GM23248 (cell line): Measurements from ENCODE around the gene HOXA11.

Experiments
- EZH2 ChIP-seq: fragments of 200-600 bp; sonication (generic); IDR thresholded peaks from 2 replicates; pipeline ENCODE4 v1.6.1; 2018; ENCODE audit warnings: antibody characterized with exemption, mild to moderate bottlenecking; ENCODE audit not compliant: insufficient read depth, poor library complexity, severe bottlenecking
- EZH2phosphoT487 ChIP-seq: fragments of 200-600 bp; sonication (generic); IDR thresholded peaks from 2 replicates; pipeline ENCODE4 v1.6.1; 2018; ENCODE audit warnings: antibody characterized with exemption, moderate library complexity, mild to moderate bottlenecking, low read depth; ENCODE audit not compliant: insufficient read depth

- TF ChIP-seq EZH2phosphoT487 (no peak), EZH2 (no peak)
These were observed 30.7 kb downstream of the HOXA11 start for GRCh38 chr7:27154369-27154768.
